A673 (cell line): ENCODE results near the gene ADGRG2.

ENCODE experiments used
- CTCF ChIP-seq: fragments of 300-800, 200-600 bp; sonication (generic); conservative IDR thresholded peaks from 2 replicates; pipeline ENCODE4 v1.5.1; 2017; ENCODE audit warnings: low read depth, mild to moderate bottlenecking, antibody characterized with exemption, low read length, moderate library complexity, mixed read lengths
- EZH2 ChIP-seq: fragments of 200-600 bp; sonication (generic); IDR thresholded peaks from 2 replicates; pipeline ENCODE4 v1.6.1; 2017; ENCODE audit warnings: borderline replicate concordance, low read depth, mild to moderate bottlenecking, mixed read lengths, antibody characterized with exemption, low read length; ENCODE audit not compliant: poor library complexity, severe bottlenecking

- TF ChIP-seq CTCF (no peak), EZH2 (no peak)
Observed at GRCh38 chrX:19110642-19111041, 11.6 kb downstream of the ADGRG2 start.
